Dendritic cell treated with granulocyte-macrophage colony-stimulating factor and Interleukin-4, amounts not matched to agents 40 ng/mL and 50 ng/mL, for 4 days (primary cell): ENCODE data around the gene HHIPL2.

Experiments
- H3K27ac Mint-ChIP-seq: one replicate; pipeline ENCODE4 v1.8.0; 2022; ENCODE audit warnings: mild to moderate bottlenecking, mixed read lengths
- H3K27me3 Mint-ChIP-seq: one replicate; pipeline ENCODE4 v1.8.0; 2022; ENCODE audit warnings: mild to moderate bottlenecking, mixed read lengths
- H3K36me3 Mint-ChIP-seq: one replicate; pipeline ENCODE4 v1.8.0; 2022; ENCODE audit warnings: low read depth, mixed read lengths
- H3K4me1 Mint-ChIP-seq: one replicate; pipeline ENCODE4 v1.8.0; 2022; ENCODE audit warnings: low read depth, mixed read lengths
- H3K4me3 Mint-ChIP-seq: one replicate; pipeline ENCODE4 v1.8.0; 2022; ENCODE audit warnings: mild to moderate bottlenecking, moderate library complexity, mixed read lengths
- H3K9me3 Mint-ChIP-seq: one replicate; pipeline ENCODE4 v1.8.0; 2022; ENCODE audit warnings: mixed read lengths
- intact Hi-C: fragments of 100-400 bp; cut with micrococcal nuclease; formaldehyde crosslinking; loops from one replicate; pipeline ENCODE4 v1.15.0; 2022

HHIPL2 gene

GRCh38 chr1:222555992-222556615 is 8.2 kb upstream of the HHIPL2 start:
- intact Hi-C loops: no loop called here
- Mint-ChIP-seq H3K36me3 (peaks cover 34% of the 10 kb centered on the region), H3K27ac (no peak overlapping the region), H3K4me1 (no peaks in the 10 kb centered on the region), H3K27me3 (no peaks in the 10 kb centered on the region), H3K9me3 (no peaks in the 10 kb centered on the region), H3K4me3 (no peak overlapping the region)

- Mint-ChIP-seq H3K27me3 (no peaks in the 10 kb centered on the region), H3K27ac (no peak overlapping the region), H3K36me3 (peaks cover 27% of the 10 kb centered on the region), H3K9me3 (no peaks in the 10 kb centered on the region), H3K4me3 (no peak overlapping the region), H3K4me1 (no peaks in the 10 kb centered on the region)
- intact Hi-C loops: no loop called here
Observed at GRCh38 chr1:222554177-222554576, 6.3 kb upstream of the HHIPL2 start.

- H3K27ac Mint-ChIP-seq: no peak overlapping the region
- no peak overlapping the region for H3K4me3 Mint-ChIP-seq
- peaks cover 2% of the 10 kb centered on the region for H3K27me3 Mint-ChIP-seq
- H3K36me3 Mint-ChIP-seq: peaks cover 26% of the 10 kb centered on the region
- intact Hi-C loops: no loop called here
- no peaks in the 10 kb centered on the region for H3K9me3 Mint-ChIP-seq
- no peaks in the 10 kb centered on the region for H3K4me1 Mint-ChIP-seq
Observed at GRCh38 chr1:222552882-222553281, 5.0 kb upstream of the HHIPL2 start.

GRCh38 chr1:222547260-222547614 is 667 bp downstream of the HHIPL2 start:
- intact Hi-C loops: no loop called here
- Mint-ChIP-seq H3K4me1 (no peaks in the 10 kb centered on the region), H3K9me3 (no peaks in the 10 kb centered on the region), H3K4me3 (no peak overlapping the region), H3K36me3 (no peaks in the 10 kb centered on the region), H3K27ac (no peak overlapping the region), H3K27me3 (peaks cover 13% of the 10 kb centered on the region)

- Mint-ChIP-seq H3K4me3 (no peak overlapping the region), H3K27ac (no peak overlapping the region), H3K27me3 (peaks cover 13% of the 10 kb centered on the region), H3K4me1 (no peaks in the 10 kb centered on the region), H3K36me3 (no peaks in the 10 kb centered on the region), H3K9me3 (no peaks in the 10 kb centered on the region)
- intact Hi-C loops: no loop called here
Observed at GRCh38 chr1:222546548-222547259, 1.2 kb downstream of the HHIPL2 start.

- no peaks in the 10 kb centered on the region for H3K36me3 Mint-ChIP-seq
- intact Hi-C loops: no loop called here
- H3K27ac Mint-ChIP-seq: no peak overlapping the region
- H3K27me3 Mint-ChIP-seq: peaks cover 13% of the 10 kb centered on the region
- no peaks in the 10 kb centered on the region for H3K4me1 Mint-ChIP-seq
- H3K9me3 Mint-ChIP-seq: no peaks in the 10 kb centered on the region
- H3K4me3 Mint-ChIP-seq: no peak overlapping the region
Observed at GRCh38 chr1:222546091-222546490, 1.8 kb downstream of the HHIPL2 start.

GRCh38 chr1:222543817-222544216 is 4.1 kb downstream of the HHIPL2 start:
- Mint-ChIP-seq H3K36me3 (no peaks in the 10 kb centered on the region), H3K4me1 (no peaks in the 10 kb centered on the region), H3K9me3 (no peaks in the 10 kb centered on the region), H3K27ac (no peak overlapping the region), H3K27me3 (peaks cover 13% of the 10 kb centered on the region), H3K4me3 (no peak overlapping the region)
- intact Hi-C loops: no loop called here

GRCh38 chr1:222540598-222540995 is 7.3 kb downstream of the HHIPL2 start:
- Mint-ChIP-seq H3K4me1 (no peaks in the 10 kb centered on the region), H3K4me3 (no peak overlapping the region)

GRCh38 chr1:222539951-222540597 is 7.8 kb downstream of the HHIPL2 start:
- no peak overlapping the region for H3K27ac Mint-ChIP-seq

More at GRCh38 chr1:222540598-222540995, 7.3 kb downstream of the HHIPL2 start:
- intact Hi-C loops: no loop called here
- Mint-ChIP-seq H3K27ac (no peak overlapping the region), H3K27me3 (peaks cover 2% of the 10 kb centered on the region), H3K36me3 (no peaks in the 10 kb centered on the region), H3K9me3 (no peaks in the 10 kb centered on the region)

GRCh38 chr1:222535455-222535854 is 12.4 kb downstream of the HHIPL2 start:
- H3K4me3 Mint-ChIP-seq: no peak overlapping the region
- no peaks in the 10 kb centered on the region for H3K9me3 Mint-ChIP-seq
- intact Hi-C loops: no loop called here
- no peak overlapping the region for H3K27ac Mint-ChIP-seq
- no peaks in the 10 kb centered on the region for H3K27me3 Mint-ChIP-seq
- H3K4me1 Mint-ChIP-seq: no peaks in the 10 kb centered on the region
- no peaks in the 10 kb centered on the region for H3K36me3 Mint-ChIP-seq

More at GRCh38 chr1:222539951-222540597, 7.8 kb downstream of the HHIPL2 start:
- Mint-ChIP-seq H3K9me3 (no peaks in the 10 kb centered on the region), H3K4me3 (no peak overlapping the region), H3K27me3 (no peaks in the 10 kb centered on the region), H3K36me3 (no peaks in the 10 kb centered on the region), H3K4me1 (no peaks in the 10 kb centered on the region)
- intact Hi-C loops: no loop called here

- Mint-ChIP-seq H3K9me3 (no peaks in the 10 kb centered on the region), H3K27ac (no peak overlapping the region), H3K4me1 (no peaks in the 10 kb centered on the region), H3K36me3 (no peaks in the 10 kb centered on the region), H3K27me3 (no peaks in the 10 kb centered on the region), H3K4me3 (no peak overlapping the region)
- intact Hi-C loops: no loop called here
Observed at GRCh38 chr1:222530852-222531251, 17.1 kb downstream of the HHIPL2 start.

GRCh38 chr1:222529916-222530315 is 18.0 kb downstream of the HHIPL2 start:
- intact Hi-C loops: no loop called here
- no peaks in the 10 kb centered on the region for H3K9me3 Mint-ChIP-seq
- H3K4me1 Mint-ChIP-seq: no peaks in the 10 kb centered on the region
- no peak overlapping the region for H3K4me3 Mint-ChIP-seq
- no peaks in the 10 kb centered on the region for H3K36me3 Mint-ChIP-seq
- no peaks in the 10 kb centered on the region for H3K27me3 Mint-ChIP-seq
- H3K27ac Mint-ChIP-seq: no peak overlapping the region

- intact Hi-C loops: no loop called here
- H3K36me3 Mint-ChIP-seq: no peaks in the 10 kb centered on the region
- no peak overlapping the region for H3K27ac Mint-ChIP-seq
- no peaks in the 10 kb centered on the region for H3K27me3 Mint-ChIP-seq
- H3K4me1 Mint-ChIP-seq: no peaks in the 10 kb centered on the region
- no peak overlapping the region for H3K4me3 Mint-ChIP-seq
- H3K9me3 Mint-ChIP-seq: no peaks in the 10 kb centered on the region
Observed at GRCh38 chr1:222529181-222529580, 18.7 kb downstream of the HHIPL2 start.

- Mint-ChIP-seq H3K9me3 (no peaks in the 10 kb centered on the region), H3K4me1 (no peaks in the 10 kb centered on the region), H3K36me3 (no peaks in the 10 kb centered on the region), H3K27me3 (no peaks in the 10 kb centered on the region), H3K4me3 (no peak overlapping the region), H3K27ac (no peak overlapping the region)
- intact Hi-C loops: no loop called here
Observed at GRCh38 chr1:222525951-222526350, 22.0 kb downstream of the HHIPL2 start.
